RKO (cell line): Measurements from ENCODE around the gene RNF224.

ENCODE experiments used
- DNase-seq: peaks from one replicate; pipeline ENCODE4 v3.0.0-alpha.2; 2016; ENCODE audit warnings: low spot score

The RNF224 gene

DNA sequence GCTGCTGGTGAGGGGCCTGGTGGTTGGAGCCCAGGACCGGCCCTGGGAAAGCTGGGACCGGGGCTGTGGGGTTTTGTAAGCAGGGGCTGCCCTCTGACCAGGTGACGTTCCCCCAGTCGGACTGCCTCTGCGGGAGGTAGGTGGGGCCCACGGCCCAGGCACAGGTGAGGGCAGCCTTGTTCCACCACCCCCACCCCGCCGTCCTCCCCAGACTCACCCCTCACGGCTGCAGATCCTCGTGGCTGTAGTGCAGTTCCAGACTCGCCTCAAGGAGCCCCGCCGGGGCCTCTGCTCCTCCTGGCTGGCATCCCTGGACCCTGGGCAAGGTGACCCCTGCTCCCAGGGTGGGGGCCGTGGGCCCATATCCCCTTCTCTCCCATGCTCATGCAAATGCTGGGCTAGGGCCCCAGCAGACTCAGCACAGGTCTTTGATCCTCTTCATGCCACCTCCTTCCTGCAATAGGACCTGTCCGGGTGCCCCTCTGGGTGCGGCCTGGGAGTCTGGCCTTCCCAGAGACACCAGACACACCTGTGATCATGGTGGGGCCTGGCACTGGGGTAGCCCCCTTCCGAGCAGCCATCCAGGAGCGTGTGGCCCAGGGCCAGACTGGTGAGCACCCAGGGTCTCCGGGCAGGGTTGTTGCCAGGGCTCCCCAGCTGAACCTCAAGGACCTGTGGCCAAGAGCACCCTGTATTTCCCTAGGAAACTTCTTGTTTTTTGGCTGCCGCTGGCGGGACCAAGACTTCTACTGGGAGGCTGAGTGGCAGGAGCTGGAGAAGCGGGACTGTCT, 11.9 kb upstream of the RNF224 start:
- no peak for DNase-seq

- DNase-seq, result no peak
These were observed 10.9 kb upstream of the RNF224 start for GRCh38 chr9:137216188-137216965.

GRCh38 chr9:137217276-137218211, 9.8 kb upstream of the RNF224 start:
- no peak for DNase-seq

- DNase-seq, result no peak
These were observed 9.0 kb upstream of the RNF224 start for GRCh38 chr9:137218212-137218753.

- peak; percentile 85 for DNase-seq
These were observed 8.5 kb upstream of the RNF224 start for GRCh38 chr9:137218754-137219271.

DNA sequence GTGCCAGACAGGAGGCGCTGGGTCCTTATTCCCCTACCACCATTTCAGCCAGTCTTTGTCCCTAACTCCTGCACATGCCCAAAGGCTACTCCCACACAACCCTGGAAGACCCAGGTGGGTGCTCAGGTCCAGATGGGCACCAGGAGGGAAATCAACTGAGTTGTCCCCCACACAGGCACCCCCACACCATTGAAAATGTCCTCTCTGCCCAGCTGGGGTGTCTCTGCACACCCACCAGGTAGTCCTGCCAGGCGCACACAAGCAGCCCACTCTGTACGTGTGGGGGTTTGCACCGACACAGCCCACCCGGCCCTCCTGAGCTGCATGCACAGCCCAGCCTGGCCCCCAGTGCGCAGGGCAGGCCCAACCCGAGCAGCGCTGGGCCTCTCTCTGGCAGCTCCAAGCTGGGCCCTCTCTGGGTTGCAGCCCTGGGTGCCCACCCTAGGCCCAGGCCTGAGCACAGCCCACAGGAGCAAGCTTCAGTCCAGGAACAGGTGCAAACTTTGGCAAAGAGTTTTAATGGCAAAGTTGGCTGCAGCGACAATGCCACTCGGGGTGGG, 7.5 kb upstream of the RNF224 start:
- DNase-seq, result no peak

DNA sequence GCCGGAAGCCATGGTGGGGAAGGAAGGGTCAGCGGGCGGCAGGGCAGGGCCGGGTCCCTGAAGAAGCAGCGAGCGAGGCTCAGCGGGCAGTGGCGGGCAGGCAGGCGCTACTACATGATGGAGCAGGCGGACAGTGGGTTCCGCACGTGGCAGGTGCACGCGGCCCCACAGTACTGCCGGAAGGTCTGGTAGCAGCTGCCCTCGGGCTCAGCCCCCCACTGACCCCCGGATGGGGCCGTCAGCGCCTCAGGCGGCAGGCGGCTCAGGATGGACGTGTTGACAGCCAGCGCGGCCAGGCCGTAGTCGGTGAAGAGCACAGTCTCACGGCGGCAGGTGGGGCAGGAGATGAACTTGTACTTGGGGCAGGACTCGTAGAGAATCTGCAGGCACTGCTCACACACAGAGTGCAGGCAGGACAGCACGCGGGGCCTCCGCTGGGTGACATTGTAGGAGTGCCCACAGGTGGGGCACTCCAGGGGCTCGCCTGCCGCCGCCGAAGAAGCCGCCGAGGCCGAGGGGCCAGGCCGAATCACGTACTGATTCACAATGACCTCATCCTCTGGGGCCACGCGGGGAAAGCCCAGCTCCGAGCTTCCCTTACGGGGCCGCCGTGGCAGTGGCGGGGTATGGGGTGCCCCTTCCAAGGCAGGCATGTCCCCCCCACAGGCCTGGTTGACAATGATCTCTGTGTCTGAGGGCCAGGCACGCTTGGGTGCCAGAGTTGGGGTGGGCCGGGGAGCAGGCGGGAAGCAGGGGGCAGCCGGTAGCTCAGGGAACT, 6.8 kb upstream of the RNF224 start:
- peak; percentile 59 for DNase-seq

- DNase-seq, result no peak
These were observed 6.2 kb upstream of the RNF224 start for GRCh38 chr9:137221095-137221505.

- DNase-seq, result peak; percentile 56
These were observed 5.7 kb upstream of the RNF224 start for GRCh38 chr9:137221506-137222111.

- DNase-seq, result peak; percentile 77
These were observed 4.9 kb upstream of the RNF224 start, which contains the start of gene RNF208 for GRCh38 chr9:137222190-137223077. Gene RNF208, minus strand, starts transcription at chr9:137222240. Its CDS starts 1,028 bp downstream, at chr9:137221212.

DNA sequence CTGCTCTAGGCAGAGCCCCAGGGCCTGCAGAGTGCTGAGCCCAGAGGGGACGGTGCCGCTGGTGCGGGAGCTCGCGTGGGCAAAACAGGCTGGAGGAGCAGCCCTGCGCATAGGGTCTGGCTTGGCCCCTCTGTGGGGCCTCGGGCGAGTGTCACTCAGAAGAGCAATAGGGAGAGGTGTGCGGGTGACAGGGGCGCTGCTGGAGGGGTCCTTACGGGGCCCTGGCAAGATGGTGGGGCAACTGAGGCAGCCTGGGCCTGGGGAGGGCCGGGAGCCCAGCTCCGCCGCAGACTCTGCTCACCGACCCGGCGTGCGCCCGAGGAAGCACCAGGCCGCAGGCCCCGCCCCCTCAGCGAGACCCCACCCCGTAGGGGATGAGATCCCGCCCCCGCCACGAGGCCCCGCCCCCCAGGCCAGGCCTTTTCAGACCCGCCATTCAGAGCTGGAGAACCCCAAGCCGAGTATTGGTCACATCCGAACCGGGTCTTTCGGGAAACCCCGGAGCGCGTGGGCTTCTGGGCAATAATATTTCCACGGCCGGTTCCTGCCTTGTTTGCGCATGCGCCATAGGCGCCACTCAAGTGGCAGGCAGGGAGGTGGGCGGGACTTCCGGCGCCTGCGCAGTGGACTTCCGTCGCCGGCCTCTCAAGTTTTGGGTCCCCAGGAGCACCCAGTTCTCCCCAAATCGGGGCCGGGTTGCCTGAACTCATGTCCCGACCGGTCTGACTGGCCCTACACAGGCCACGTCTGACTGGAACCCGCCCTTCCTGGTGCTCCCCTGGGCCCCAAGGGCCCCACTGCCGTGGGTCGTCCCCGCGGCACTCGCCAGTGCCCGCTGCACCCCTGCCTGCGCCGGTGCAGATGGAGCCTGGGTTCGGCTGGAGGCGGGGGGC, 4.0 kb upstream of the RNF224 start:
- DNase-seq, result peak; percentile 100

DNA sequence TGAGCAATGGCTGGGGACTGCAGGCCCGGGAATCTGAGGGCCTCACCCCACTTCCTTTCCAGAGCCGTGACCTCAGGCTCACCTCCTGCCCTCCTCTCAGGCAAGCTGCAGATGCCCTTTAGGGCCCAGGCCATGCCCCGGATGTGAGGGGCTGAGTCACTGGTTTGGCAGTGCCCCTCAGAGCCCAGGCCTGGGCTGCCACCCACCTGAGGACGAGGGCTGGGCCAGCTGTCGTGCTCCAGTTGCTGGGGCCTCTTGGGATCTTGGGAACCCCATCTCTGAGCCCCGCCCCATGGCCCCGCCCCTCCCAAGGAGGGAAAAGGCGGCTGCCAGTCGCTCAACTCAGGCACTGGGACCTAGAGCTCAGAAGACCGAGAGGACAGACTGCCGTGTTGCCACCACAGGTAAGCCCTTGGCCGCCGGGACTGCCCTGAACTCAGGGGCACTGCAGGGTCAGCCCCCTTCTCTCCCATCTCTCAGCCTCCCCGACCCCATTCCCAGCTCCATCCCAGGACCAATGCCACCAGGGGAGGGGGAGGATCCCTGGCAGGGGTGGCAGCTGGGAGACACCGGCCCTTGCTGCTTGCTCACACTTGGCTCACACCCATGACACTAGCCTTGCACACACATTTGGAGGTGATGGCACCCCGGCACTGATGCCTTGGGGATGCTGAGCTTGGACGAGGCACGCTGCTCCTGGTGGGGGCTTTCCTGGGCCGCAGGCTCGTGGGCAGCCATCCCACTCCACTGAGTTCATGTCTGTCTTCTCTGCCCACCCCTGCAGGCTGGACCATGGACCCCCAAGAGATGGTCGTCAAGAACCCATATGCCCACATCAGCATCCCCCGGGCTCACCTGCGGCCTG, 2.2 kb upstream of the RNF224 start, which contains the start of gene CYSRT1:
CYSRT1 (plus strand) TSS at position 345 of the 865 bp plus-strand sequence; CDS start at position 793, 448 bp downstream.
- DNase-seq, result peak; percentile 87

- no peak for DNase-seq
These were observed 1.5 kb upstream of the RNF224 start for GRCh38 chr9:137225699-137226331.

GRCh38 chr9:137226338-137227053, 806 bp upstream of the RNF224 start:
- no peak for DNase-seq

DNA sequence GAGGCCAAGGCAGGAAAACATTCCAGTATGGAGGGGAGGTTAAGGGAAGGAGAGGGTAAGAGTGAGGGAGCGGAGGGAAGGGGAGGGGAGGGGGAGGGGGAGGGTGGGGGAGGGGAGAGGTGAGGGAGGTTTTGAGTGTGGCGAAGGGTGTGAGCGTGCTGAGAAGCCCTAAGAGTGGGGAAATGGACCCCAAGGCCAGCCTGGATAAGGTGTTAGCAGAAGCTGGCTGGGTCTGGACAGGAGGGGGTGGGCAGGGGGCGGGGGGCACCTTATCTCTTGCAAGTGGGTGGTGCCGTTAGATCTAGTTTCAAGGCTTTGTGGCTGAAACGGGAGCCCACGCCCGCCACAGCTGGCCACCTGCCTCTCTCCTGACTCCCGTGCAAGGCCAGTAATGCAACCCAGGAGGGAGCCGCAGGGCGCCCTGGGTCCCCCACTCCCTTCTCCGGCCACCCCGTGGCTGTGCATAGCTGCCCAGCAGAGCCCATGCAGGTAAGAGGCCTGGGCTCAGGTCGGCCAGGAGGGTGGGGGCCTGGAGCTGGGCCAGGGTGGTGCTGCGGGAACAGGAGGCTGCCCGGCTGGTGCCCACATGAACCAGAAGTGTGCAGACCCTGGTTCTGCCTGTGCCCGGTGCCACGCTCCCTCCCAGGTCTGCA, 677 bp downstream of the RNF224 start:
- no peak for DNase-seq
